Hematopoietic multipotent progenitor cell treated with erythropoietin and hydrocortisone succinate and interleukin-3 and kit ligand, for 8 days (in vitro differentiated cells): ENCODE measurements around the gene ZNF138.
A peak's percentile ranks its signal among the peaks of the same experiment; 100 is the strongest.
"Not testable (repeated sequence)": the region's sequence is repeated elsewhere in the genome, so short reads cannot be mapped to it uniquely, and the experiment has no call there.

Source experiments
- DNase-seq: peaks from one replicate; pipeline ENCODE4 v3.0.0-alpha.2; 2015

ZNF138 gene

GRCh38 chr7:64839910-64840309, 45.7 kb downstream of the ZNF138 start:
- no peak for DNase-seq

GRCh38 chr7:64849250-64849923, 55.2 kb downstream of the ZNF138 start:
- DNase-seq: peak; percentile 8

GRCh38 chr7:64849924-64850499, 55.8 kb downstream of the ZNF138 start:
- DNase-seq: no peak

GRCh38 chr7:64853679-64854078, 59.5 kb downstream of the ZNF138 start:
- no peak for DNase-seq

- no peak for DNase-seq
These were observed 60.7 kb downstream of the ZNF138 start for GRCh38 chr7:64854969-64855368.

GRCh38 chr7:64863021-64863420, 68.8 kb downstream of the ZNF138 start:
- DNase-seq: no peak

- not testable (repeated sequence) for DNase-seq
These were observed 69.3 kb downstream of the ZNF138 start for GRCh38 chr7:64863530-64863929.

- no peak for DNase-seq
These were observed 69.7 kb downstream of the ZNF138 start for GRCh38 chr7:64863969-64864368.

GRCh38 chr7:64867863-64868440, 73.7 kb downstream of the ZNF138 start:
- no peak for DNase-seq

- no peak for DNase-seq
These were observed 74.3 kb downstream of the ZNF138 start for GRCh38 chr7:64868499-64868898.

- no peak for DNase-seq
These were observed 75.0 kb downstream of the ZNF138 start for GRCh38 chr7:64869121-64869725.

- DNase-seq: no peak
These were observed 75.8 kb downstream of the ZNF138 start for GRCh38 chr7:64869912-64870562.

GRCh38 chr7:64870656-64871055, 76.4 kb downstream of the ZNF138 start:
- DNase-seq: no peak

GRCh38 chr7:64871761-64872160, 77.5 kb downstream of the ZNF138 start:
- no peak for DNase-seq

GRCh38 chr7:64872351-64873154, 78.3 kb downstream of the ZNF138 start:
- DNase-seq: no peak

- DNase-seq: no peak
These were observed 78.9 kb downstream of the ZNF138 start for GRCh38 chr7:64873155-64873500.

GRCh38 chr7:64873517-64873916, 79.3 kb downstream of the ZNF138 start:
- no peak for DNase-seq

- no peak for DNase-seq
These were observed 79.9 kb downstream of the ZNF138 start for GRCh38 chr7:64874114-64874513.

GRCh38 chr7:64874562-64875250, 80.5 kb downstream of the ZNF138 start:
- DNase-seq: no peak

GRCh38 chr7:64875258-64875657, 81.0 kb downstream of the ZNF138 start:
- no peak for DNase-seq

GRCh38 chr7:64875658-64876406, 81.6 kb downstream of the ZNF138 start:
- no peak for DNase-seq
